Peyer's patch (tissue), 4 donors: ENCODE results near the gene SORBS2. TPM values are rescaled to one million over a fixed set of nuclear protein-coding genes. Genes with fewer than 3 reads are reported as not detected.
A peak's percentile ranks its signal among the peaks of the same experiment; 100 is the strongest.

Source experiments
- DNase-seq, 3 donors: peaks; one replicate each; pipeline ENCODE4 v3.0.0-alpha.2; 2017 to 2019
- H3K27ac ChIP-seq, 4 donors: fragments of 200-600 bp; sonication (generic); one replicate each; pipeline ENCODE4 v1.5.1; 2016 to 2019
- H3K27me3 ChIP-seq, 2 donors: fragments of 200-600 bp; sonication (generic); one replicate each; pipeline ENCODE4 v1.5.1; 2019
- H3K36me3 ChIP-seq, 3 donors: fragments of 200-600 bp; sonication (generic); one replicate each; pipeline ENCODE4 v1.5.1; 2016 to 2019
- H3K4me1 ChIP-seq, 4 donors: fragments of 200-600 bp; sonication (generic); one replicate each; pipeline ENCODE4 v1.5.1; 2016 to 2019
- H3K4me3 ChIP-seq, 4 donors: fragments of 200-600 bp; sonication (generic); 1 replicate in 3 of 4; 2 replicates in 1 of 4; pipeline ENCODE4 v1.5.1; 2016 to 2019; ENCODE audit warnings: mild to moderate bottlenecking in 1 of 4
- H3K9me3 ChIP-seq, 4 donors: fragments of 200-600 bp; sonication (generic); one replicate each; pipeline ENCODE4 v1.5.1; 2016 to 2019; ENCODE audit warnings: mild to moderate bottlenecking in 1 of 4
- CTCF ChIP-seq, 6 experiments: fragments of 450-650 bp in 4 of 6; fragments of 200-600 bp in 2 of 6; sonication (generic) in 1 of 6; IDR thresholded peaks; one replicate each; pipeline ENCODE4 v1.5.1; 2017 to 2019; ENCODE audit warnings: antibody characterized with exemption in 6 of 6, mild to moderate bottlenecking in 3 of 6, moderate library complexity in 1 of 6
- POLR2A ChIP-seq, 2 donors: fragments of 450-650 bp; IDR thresholded peaks; one replicate each; pipeline ENCODE4 v1.5.1; 2017; ENCODE audit warnings: antibody characterized with exemption in 2 of 2, mild to moderate bottlenecking in 2 of 2, moderate library complexity in 2 of 2
- total RNA-seq, 4 donors: library from RNA; depleted of rRNA; stranded (reverse); fragments of >200 nt; gene quantifications; one replicate each; pipeline ENCODE4 v1.1.0, GENCODE V29; 2016

Gene SORBS2
- total RNA-seq, 4 donors from 2014 or later: 15.8 to 61.9 (median 53.0) TPM

GRCh38 chr4:185741795-185742194, 70.2 kb downstream of the SORBS2 start:
- H3K36me3 ChIP-seq: no peaks in the 10 kb centered on the region
- H3K27me3 ChIP-seq: no peaks in the 10 kb centered on the region
- DNase-seq: no peak
- no peaks in the 10 kb centered on the region for H3K9me3 ChIP-seq
- no peak overlapping the region for H3K27ac ChIP-seq
- no peak overlapping the region for H3K4me3 ChIP-seq
- H3K4me1 ChIP-seq: no peaks in the 10 kb centered on the region
- TF ChIP-seq POLR2A (IDR thresholded peaks at IDR 0.05) (no peak), CTCF (IDR thresholded peaks at IDR 0.05) (no peak)

GRCh38 chr4:185740471-185740873, 71.5 kb downstream of the SORBS2 start:
- H3K4me1 ChIP-seq: no peaks in the 10 kb centered on the region
- H3K36me3 ChIP-seq: no peaks in the 10 kb centered on the region
- H3K9me3 ChIP-seq: no peaks in the 10 kb centered on the region
- DNase-seq: no peak
- H3K4me3 ChIP-seq: no peak overlapping the region
- H3K27me3 ChIP-seq: no peaks in the 10 kb centered on the region
- TF ChIP-seq POLR2A (IDR thresholded peaks at IDR 0.05) (no peak), CTCF (IDR thresholded peaks at IDR 0.05) (no peak)
- no peak overlapping the region for H3K27ac ChIP-seq

GRCh38 chr4:185738820-185739219, 73.2 kb downstream of the SORBS2 start:
- Histone ChIP-seq H3K4me1 (no peaks in the 10 kb centered on the region), H3K27ac (peak overlapping the region in 1 of 4 donors; percentile 70), H3K27me3 (no peaks in the 10 kb centered on the region), H3K36me3 (no peaks in the 10 kb centered on the region), H3K4me3 (no peak overlapping the region), H3K9me3 (no peaks in the 10 kb centered on the region)
- TF ChIP-seq CTCF (IDR thresholded peaks at IDR 0.05) (no peak), POLR2A (IDR thresholded peaks at IDR 0.05) (no peak)
- DNase-seq: no peak

GRCh38 chr4:185738038-185738552, 73.9 kb downstream of the SORBS2 start:
- Histone ChIP-seq H3K4me3 (no peak overlapping the region), H3K9me3 (no peaks in the 10 kb centered on the region), H3K27ac (peak overlapping the region in 3 of 4 donors; percentile 38 to 70 (median 53)), H3K36me3 (no peaks in the 10 kb centered on the region), H3K4me1 (no peaks in the 10 kb centered on the region), H3K27me3 (no peaks in the 10 kb centered on the region)
- DNase-seq: no peak
- no peak for TF ChIP-seq POLR2A (IDR thresholded peaks at IDR 0.05)
- no peak for TF ChIP-seq CTCF (IDR thresholded peaks at IDR 0.05)

GRCh38 chr4:185737489-185738037, 74.4 kb downstream of the SORBS2 start:
- no peak overlapping the region for H3K4me3 ChIP-seq
- no peak for DNase-seq
- H3K36me3 ChIP-seq: no peaks in the 10 kb centered on the region
- H3K27me3 ChIP-seq: no peaks in the 10 kb centered on the region
- no peaks in the 10 kb centered on the region for H3K4me1 ChIP-seq
- TF ChIP-seq CTCF (IDR thresholded peaks at IDR 0.05): no peak
- TF ChIP-seq POLR2A (IDR thresholded peaks at IDR 0.05): no peak
- H3K27ac ChIP-seq: peak overlapping the region in 3 of 4 donors; percentile 38 to 70 (median 53)
- H3K9me3 ChIP-seq: no peaks in the 10 kb centered on the region
